ENCODE results near the gene CDH23.
"Not testable (repeated sequence)": the region's sequence is repeated elsewhere in the genome, so short reads cannot be mapped to it uniquely, and the experiment has no call there.

The CDH23 gene

GRCh38 chr10:71594934-71595571, 198.3 kb downstream of the CDH23 start:
- H3K9ac ChIP-seq (ENCODE audit: low read depth in 1 of 2, low read length in 2 of 2) = no peak overlapping the region
- no peaks in the 10 kb centered on the region for H3K36me3 ChIP-seq (ENCODE audit: control insufficient read depth in 1 of 2, insufficient read depth in 2 of 2, low read length in 2 of 2)
- H3K4me3 ChIP-seq (ENCODE audit: low read depth in 1 of 2, low read length in 2 of 2) = no peak overlapping the region
- no peak overlapping the region for H3K27ac ChIP-seq (ENCODE audit: low read depth, low read length)
- no peaks in the 10 kb centered on the region for H3K9me3 ChIP-seq (ENCODE audit: control insufficient read depth in 1 of 2, low read length in 2 of 2)
- no peaks in the 10 kb centered on the region for H3K27me3 ChIP-seq (ENCODE audit: control insufficient read depth in 1 of 2, insufficient read depth in 2 of 2, low read length in 2 of 2)
- peaks cover 15 to 17% of the 10 kb centered on the region in 2 donors for H3K4me1 ChIP-seq (ENCODE audit: control insufficient read depth in 1 of 2, insufficient read depth in 2 of 2, low read length in 2 of 2)

DNA sequence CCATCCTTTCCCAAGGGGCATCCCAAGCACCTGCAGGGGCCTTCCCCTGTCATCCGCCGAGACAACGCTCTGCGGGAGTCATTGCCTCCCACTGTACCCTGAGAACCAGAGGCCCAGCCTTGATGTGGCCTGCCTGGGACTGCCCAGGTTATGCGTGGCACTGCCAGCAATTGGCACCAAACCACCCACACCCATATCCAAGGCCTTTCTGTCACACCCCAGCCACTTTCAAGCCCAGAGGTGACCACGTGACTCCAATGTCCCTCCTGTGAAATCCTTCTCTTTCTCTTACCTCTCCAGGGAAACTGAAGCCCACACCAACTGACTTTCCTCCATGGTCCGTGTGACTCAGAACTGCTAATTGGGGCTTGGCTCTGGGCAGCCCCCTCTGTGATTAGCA, 198.9 kb downstream of the CDH23 start:
- Histone ChIP-seq H3K4me3 (ENCODE audit: low read depth in 1 of 2, low read length in 2 of 2) (no peak overlapping the region), H3K9me3 (ENCODE audit: control insufficient read depth in 1 of 2, low read length in 2 of 2) (no peaks in the 10 kb centered on the region), H3K4me1 (ENCODE audit: control insufficient read depth in 1 of 2, insufficient read depth in 2 of 2, low read length in 2 of 2) (peaks cover 15 to 17% of the 10 kb centered on the region in 2 donors), H3K27me3 (ENCODE audit: control insufficient read depth in 1 of 2, insufficient read depth in 2 of 2, low read length in 2 of 2) (no peaks in the 10 kb centered on the region), H3K27ac (ENCODE audit: low read depth, low read length) (no peak overlapping the region), H3K36me3 (ENCODE audit: control insufficient read depth in 1 of 2, insufficient read depth in 2 of 2, low read length in 2 of 2) (no peaks in the 10 kb centered on the region), H3K9ac (ENCODE audit: low read depth in 1 of 2, low read length in 2 of 2) (no peak overlapping the region)

- no peaks in the 10 kb centered on the region for H3K36me3 ChIP-seq (ENCODE audit: control insufficient read depth in 1 of 2, insufficient read depth in 2 of 2, low read length in 2 of 2)
- no peaks in the 10 kb centered on the region for H3K9me3 ChIP-seq (ENCODE audit: control insufficient read depth in 1 of 2, low read length in 2 of 2)
- H3K4me3 ChIP-seq (ENCODE audit: low read depth in 1 of 2, low read length in 2 of 2) = no peak overlapping the region
- H3K9ac ChIP-seq (ENCODE audit: low read depth in 1 of 2, low read length in 2 of 2) = no peak overlapping the region
- no peaks in the 10 kb centered on the region for H3K27me3 ChIP-seq (ENCODE audit: control insufficient read depth in 1 of 2, insufficient read depth in 2 of 2, low read length in 2 of 2)
- peaks cover 15 to 17% of the 10 kb centered on the region in 2 donors for H3K4me1 ChIP-seq (ENCODE audit: control insufficient read depth in 1 of 2, insufficient read depth in 2 of 2, low read length in 2 of 2)
- H3K27ac ChIP-seq (ENCODE audit: low read depth, low read length) = no peak overlapping the region
These were observed 199.4 kb downstream of the CDH23 start for GRCh38 chr10:71596127-71596526.

DNA sequence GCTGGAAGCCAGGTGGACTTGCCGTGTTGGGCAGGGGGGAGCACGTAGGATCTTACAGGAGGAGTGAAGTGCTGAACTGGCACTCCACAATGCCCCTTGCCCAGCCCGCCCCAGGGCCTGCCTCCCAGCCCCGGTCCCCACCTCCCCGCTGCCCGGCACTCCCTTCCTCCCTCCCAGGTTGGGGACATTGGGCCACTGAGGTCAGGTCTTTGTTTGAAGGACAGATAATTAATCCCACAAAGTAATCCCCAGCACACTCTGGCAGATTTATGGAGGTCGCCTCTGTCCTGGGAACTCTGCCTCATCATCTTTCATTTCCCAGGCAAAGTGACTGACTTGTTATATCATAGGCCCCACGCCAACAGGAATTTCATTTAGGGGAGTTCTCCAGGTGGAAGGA, 200.0 kb downstream of the CDH23 start:
- no peak overlapping the region for H3K9ac ChIP-seq (ENCODE audit: low read depth in 1 of 2, low read length in 2 of 2)
- no peak overlapping the region for H3K4me3 ChIP-seq (ENCODE audit: low read depth in 1 of 2, low read length in 2 of 2)
- no peak overlapping the region for H3K27ac ChIP-seq (ENCODE audit: low read depth, low read length)
- no peaks in the 10 kb centered on the region for H3K36me3 ChIP-seq (ENCODE audit: control insufficient read depth in 1 of 2, insufficient read depth in 2 of 2, low read length in 2 of 2)
- no peaks in the 10 kb centered on the region for H3K27me3 ChIP-seq (ENCODE audit: control insufficient read depth in 1 of 2, insufficient read depth in 2 of 2, low read length in 2 of 2)
- no peaks in the 10 kb centered on the region for H3K9me3 ChIP-seq (ENCODE audit: control insufficient read depth in 1 of 2, low read length in 2 of 2)
- peaks cover 15 to 17% of the 10 kb centered on the region in 2 donors for H3K4me1 ChIP-seq (ENCODE audit: control insufficient read depth in 1 of 2, insufficient read depth in 2 of 2, low read length in 2 of 2)

GRCh38 chr10:71597821-71598498, 201.2 kb downstream of the CDH23 start:
- Histone ChIP-seq H3K4me3 (ENCODE audit: low read depth in 1 of 2, low read length in 2 of 2) (peak overlapping the region in 1 of 2 donors; percentile 13), H3K27ac (ENCODE audit: low read depth, low read length) (no peak overlapping the region), H3K36me3 (ENCODE audit: control insufficient read depth in 1 of 2, insufficient read depth in 2 of 2, low read length in 2 of 2) (no peaks in the 10 kb centered on the region), H3K4me1 (ENCODE audit: control insufficient read depth in 1 of 2, insufficient read depth in 2 of 2, low read length in 2 of 2) (peaks cover 16 to 19% of the 10 kb centered on the region in 2 donors), H3K27me3 (ENCODE audit: control insufficient read depth in 1 of 2, insufficient read depth in 2 of 2, low read length in 2 of 2) (no peaks in the 10 kb centered on the region), H3K9me3 (ENCODE audit: control insufficient read depth in 1 of 2, low read length in 2 of 2) (no peaks in the 10 kb centered on the region), H3K9ac (ENCODE audit: low read depth in 1 of 2, low read length in 2 of 2) (no peak overlapping the region)

DNA sequence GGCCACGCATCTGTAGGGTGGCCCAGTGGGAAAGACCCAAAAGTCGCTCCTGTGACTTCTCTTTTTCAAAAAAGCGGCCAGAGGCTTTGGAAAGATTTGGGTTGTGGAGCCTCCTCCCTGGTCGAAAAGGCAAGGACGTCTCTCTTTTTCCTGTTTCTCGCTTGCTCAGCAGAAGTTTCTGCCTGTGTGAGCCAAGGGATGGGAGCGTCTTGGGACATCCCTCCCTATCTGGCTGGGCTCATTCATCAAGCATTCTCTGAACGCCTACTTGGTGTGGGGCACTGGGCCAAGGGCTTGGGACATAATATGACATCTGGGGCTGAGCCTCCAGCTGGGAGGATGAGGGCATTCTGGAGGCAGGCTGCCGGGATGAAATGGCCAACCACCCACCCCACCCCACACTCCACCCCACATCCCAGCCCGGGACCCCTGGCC, 201.9 kb downstream of the CDH23 start:
- Histone ChIP-seq H3K27ac (ENCODE audit: low read depth, low read length) (no peak overlapping the region), H3K4me1 (ENCODE audit: control insufficient read depth in 1 of 2, insufficient read depth in 2 of 2, low read length in 2 of 2) (peaks cover 23 to 26% of the 10 kb centered on the region in 2 donors), H3K4me3 (ENCODE audit: low read depth in 1 of 2, low read length in 2 of 2) (no peak overlapping the region), H3K9me3 (ENCODE audit: control insufficient read depth in 1 of 2, low read length in 2 of 2) (no peaks in the 10 kb centered on the region), H3K27me3 (ENCODE audit: control insufficient read depth in 1 of 2, insufficient read depth in 2 of 2, low read length in 2 of 2) (no peaks in the 10 kb centered on the region), H3K36me3 (ENCODE audit: control insufficient read depth in 1 of 2, insufficient read depth in 2 of 2, low read length in 2 of 2) (no peaks in the 10 kb centered on the region), H3K9ac (ENCODE audit: low read depth in 1 of 2, low read length in 2 of 2) (no peak overlapping the region)

DNA sequence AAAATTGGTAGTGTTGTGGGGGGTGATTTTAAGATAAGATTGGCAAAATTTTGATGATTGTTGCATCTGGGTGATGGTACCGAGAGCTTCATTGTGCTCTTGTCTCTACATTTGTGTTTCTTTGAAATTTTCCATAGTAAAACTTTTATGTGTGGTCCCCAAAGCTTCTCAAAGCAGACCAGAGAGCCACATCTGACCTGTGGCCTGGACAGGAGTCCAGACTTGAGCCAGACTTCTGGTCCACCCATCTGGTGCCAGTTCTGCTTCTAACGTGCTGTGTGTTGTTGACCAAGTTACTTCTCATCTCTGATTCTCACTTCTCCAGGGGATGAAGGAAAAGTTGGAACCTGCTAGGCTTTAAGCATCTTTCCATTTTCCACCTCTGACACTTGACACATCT, 202.8 kb downstream of the CDH23 start:
- Histone ChIP-seq H3K4me1 (ENCODE audit: control insufficient read depth in 1 of 2, insufficient read depth in 2 of 2, low read length in 2 of 2) (peaks cover 28 to 33% of the 10 kb centered on the region in 2 donors), H3K9ac (ENCODE audit: low read depth in 1 of 2, low read length in 2 of 2) (no peak overlapping the region), H3K36me3 (ENCODE audit: control insufficient read depth in 1 of 2, insufficient read depth in 2 of 2, low read length in 2 of 2) (no peaks in the 10 kb centered on the region), H3K9me3 (ENCODE audit: control insufficient read depth in 1 of 2, low read length in 2 of 2) (no peaks in the 10 kb centered on the region), H3K27ac (ENCODE audit: low read depth, low read length) (no peak overlapping the region), H3K27me3 (ENCODE audit: control insufficient read depth in 1 of 2, insufficient read depth in 2 of 2, low read length in 2 of 2) (no peaks in the 10 kb centered on the region), H3K4me3 (ENCODE audit: low read depth in 1 of 2, low read length in 2 of 2) (no peak overlapping the region)

DNA sequence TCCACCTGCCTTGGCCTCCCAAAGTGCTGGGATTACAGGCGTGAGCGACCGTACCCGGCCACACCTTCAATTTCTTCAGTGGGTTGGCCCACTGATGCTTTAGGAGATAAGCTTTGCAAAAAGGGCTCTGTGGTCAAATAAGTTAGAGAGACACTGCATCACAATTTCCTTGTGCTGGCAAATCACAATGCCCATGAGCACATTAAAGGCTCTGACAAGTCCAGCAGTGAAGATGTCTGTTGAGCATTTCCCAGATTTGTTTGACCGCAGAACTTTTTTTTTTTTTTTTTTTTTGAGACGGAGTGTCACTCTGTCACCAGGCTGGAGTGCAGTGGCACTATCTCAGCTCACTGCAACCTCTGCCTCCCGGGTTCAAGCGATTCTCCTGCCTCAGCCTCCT, 203.5 kb downstream of the CDH23 start:
- not testable (repeated sequence) for H3K27me3 ChIP-seq (ENCODE audit: control insufficient read depth in 1 of 2, insufficient read depth in 2 of 2, low read length in 2 of 2); H3K4me3 ChIP-seq (ENCODE audit: low read depth in 1 of 2, low read length in 2 of 2); H3K9ac ChIP-seq (ENCODE audit: low read depth in 1 of 2, low read length in 2 of 2); H3K9me3 ChIP-seq (ENCODE audit: control insufficient read depth in 1 of 2, low read length in 2 of 2); H3K36me3 ChIP-seq (ENCODE audit: control insufficient read depth in 1 of 2, insufficient read depth in 2 of 2, low read length in 2 of 2); H3K27ac ChIP-seq (ENCODE audit: low read depth, low read length)
- peaks cover 34 to 35% of the 10 kb centered on the region in 2 donors for H3K4me1 ChIP-seq (ENCODE audit: control insufficient read depth in 1 of 2, insufficient read depth in 2 of 2, low read length in 2 of 2)

- no peak overlapping the region for H3K9ac ChIP-seq (ENCODE audit: low read depth in 1 of 2, low read length in 2 of 2)
- H3K4me1 ChIP-seq (ENCODE audit: control insufficient read depth in 1 of 2, insufficient read depth in 2 of 2, low read length in 2 of 2) = peaks cover 34 to 37% of the 10 kb centered on the region in 2 donors
- H3K36me3 ChIP-seq (ENCODE audit: control insufficient read depth in 1 of 2, insufficient read depth in 2 of 2, low read length in 2 of 2) = no peaks in the 10 kb centered on the region
- no peaks in the 10 kb centered on the region for H3K27me3 ChIP-seq (ENCODE audit: control insufficient read depth in 1 of 2, insufficient read depth in 2 of 2, low read length in 2 of 2)
- no peak overlapping the region for H3K4me3 ChIP-seq (ENCODE audit: low read depth in 1 of 2, low read length in 2 of 2)
- no peaks in the 10 kb centered on the region for H3K9me3 ChIP-seq (ENCODE audit: control insufficient read depth in 1 of 2, low read length in 2 of 2)
- no peak overlapping the region for H3K27ac ChIP-seq (ENCODE audit: low read depth, low read length)
These were observed 204.1 kb downstream of the CDH23 start for GRCh38 chr10:71600849-71601248.

DNA sequence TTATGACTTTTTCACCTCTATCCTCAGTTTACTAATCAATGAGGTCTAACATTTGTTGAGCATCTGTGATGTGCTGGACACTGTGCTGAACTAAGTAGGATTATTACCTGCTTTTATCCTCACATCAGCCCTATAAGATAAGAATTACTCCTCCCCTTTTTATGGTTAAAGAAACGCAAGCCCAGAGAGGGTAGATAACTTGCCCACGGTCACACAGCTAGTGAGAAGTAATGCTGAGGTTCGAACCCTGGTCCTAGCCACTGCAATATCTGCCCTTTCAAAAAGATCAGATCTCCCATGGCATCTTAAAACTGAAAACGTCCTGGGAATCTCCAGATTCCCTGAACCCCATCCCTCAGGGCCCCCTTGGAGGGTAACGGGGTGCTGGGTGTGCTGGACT, 204.6 kb downstream of the CDH23 start:
- no peak overlapping the region for H3K4me3 ChIP-seq (ENCODE audit: low read depth in 1 of 2, low read length in 2 of 2)
- H3K27me3 ChIP-seq (ENCODE audit: control insufficient read depth in 1 of 2, insufficient read depth in 2 of 2, low read length in 2 of 2) = no peaks in the 10 kb centered on the region
- no peak overlapping the region for H3K27ac ChIP-seq (ENCODE audit: low read depth, low read length)
- H3K4me1 ChIP-seq (ENCODE audit: control insufficient read depth in 1 of 2, insufficient read depth in 2 of 2, low read length in 2 of 2) = peaks cover 34 to 37% of the 10 kb centered on the region in 2 donors
- no peaks in the 10 kb centered on the region for H3K36me3 ChIP-seq (ENCODE audit: control insufficient read depth in 1 of 2, insufficient read depth in 2 of 2, low read length in 2 of 2)
- H3K9me3 ChIP-seq (ENCODE audit: control insufficient read depth in 1 of 2, low read length in 2 of 2) = no peaks in the 10 kb centered on the region
- no peak overlapping the region for H3K9ac ChIP-seq (ENCODE audit: low read depth in 1 of 2, low read length in 2 of 2)
